ENCODE results near the gene STEAP4.
A peak's percentile ranks its signal among the peaks of the same experiment; 100 is the strongest.

STEAP4 gene

GRCh38 chr7:88306590-88307048 is at the start of gene STEAP4:
STEAP4 (minus strand) TSS chr7:88306894; CDS start chr7:88284269, 22,625 bp downstream.
- H3K4me3 ChIP-seq (ENCODE audit: low read depth, low read length), result peak within 1 kb of the TSS; percentile 28

- H3K4me3 ChIP-seq (ENCODE audit: low read depth, low read length), result no peak overlapping the region
These were observed 48.3 kb upstream of the STEAP4 start for GRCh38 chr7:88355011-88355410.

GRCh38 chr7:88350118-88350517 is 43.4 kb upstream of the STEAP4 start:
- no peak overlapping the region for H3K4me3 ChIP-seq (ENCODE audit: low read depth, low read length)

- no peak overlapping the region for H3K4me3 ChIP-seq (ENCODE audit: low read depth, low read length)
These were observed 40.8 kb upstream of the STEAP4 start for GRCh38 chr7:88347517-88347916.

- no peak overlapping the region for H3K4me3 ChIP-seq (ENCODE audit: low read depth, low read length)
These were observed 40.4 kb upstream of the STEAP4 start for GRCh38 chr7:88347090-88347489.

- no peak overlapping the region for H3K4me3 ChIP-seq (ENCODE audit: low read depth, low read length)
These were observed 39.7 kb upstream of the STEAP4 start for GRCh38 chr7:88346357-88346756.

- no peak overlapping the region for H3K4me3 ChIP-seq (ENCODE audit: low read depth, low read length)
These were observed 38.5 kb upstream of the STEAP4 start for GRCh38 chr7:88344956-88345832.

- no peak overlapping the region for H3K4me3 ChIP-seq (ENCODE audit: low read depth, low read length)
These were observed 37.6 kb upstream of the STEAP4 start for GRCh38 chr7:88344271-88344670.

GRCh38 chr7:88339195-88339922 is 32.7 kb upstream of the STEAP4 start:
- no peak overlapping the region for H3K4me3 ChIP-seq (ENCODE audit: low read depth, low read length)

- no peak overlapping the region for H3K4me3 ChIP-seq (ENCODE audit: low read depth, low read length)
These were observed 31.8 kb upstream of the STEAP4 start for GRCh38 chr7:88338503-88338902.

- H3K4me3 ChIP-seq (ENCODE audit: low read depth, low read length), result no peak overlapping the region
These were observed 30.9 kb upstream of the STEAP4 start for GRCh38 chr7:88337572-88337971.

- H3K4me3 ChIP-seq (ENCODE audit: low read depth, low read length), result no peak overlapping the region
These were observed 24.6 kb upstream of the STEAP4 start for GRCh38 chr7:88331322-88331721.

GRCh38 chr7:88329532-88330463 is 23.1 kb upstream of the STEAP4 start:
- no peak overlapping the region for H3K4me3 ChIP-seq (ENCODE audit: low read depth, low read length)

GRCh38 chr7:88328787-88329186 is 22.1 kb upstream of the STEAP4 start:
- H3K4me3 ChIP-seq (ENCODE audit: low read depth, low read length), result no peak overlapping the region

GRCh38 chr7:88324699-88325098 is 18.0 kb upstream of the STEAP4 start:
- H3K4me3 ChIP-seq (ENCODE audit: low read depth, low read length), result no peak overlapping the region

- H3K4me3 ChIP-seq (ENCODE audit: low read depth, low read length), result no peak overlapping the region
These were observed 15.5 kb upstream of the STEAP4 start for GRCh38 chr7:88322151-88322550.

GRCh38 chr7:88321694-88322093 is 15.0 kb upstream of the STEAP4 start:
- H3K4me3 ChIP-seq (ENCODE audit: low read depth, low read length), result no peak overlapping the region

GRCh38 chr7:88318196-88318595 is 11.5 kb upstream of the STEAP4 start:
- no peak overlapping the region for H3K4me3 ChIP-seq (ENCODE audit: low read depth, low read length)

GRCh38 chr7:88317422-88317821 is 10.7 kb upstream of the STEAP4 start:
- H3K4me3 ChIP-seq (ENCODE audit: low read depth, low read length), result no peak overlapping the region

- no peak overlapping the region for H3K4me3 ChIP-seq (ENCODE audit: low read depth, low read length)
These were observed 9.8 kb upstream of the STEAP4 start for GRCh38 chr7:88316456-88316855.

- no peak overlapping the region for H3K4me3 ChIP-seq (ENCODE audit: low read depth, low read length)
These were observed 8.8 kb upstream of the STEAP4 start for GRCh38 chr7:88315522-88315921.

Data from iPS-11a (cell line).